GM12878 (cell line): Measurements from ENCODE around the gene PCNX4. TPM values are rescaled to one million over a fixed set of nuclear protein-coding genes. Genes with fewer than 3 reads are reported as not detected.

Experiments used
- ATAC-seq: fragments of 200-7000 bp; cut with Tn5 transposase; 3 replicates; pipeline ENCODE4 v1.9.1; 2020; ENCODE audit warnings: mild to moderate bottlenecking, moderate library complexity
- BruUV-seq: library from RNA; stranded (reverse); fragments of 400-500 nt; replicated peaks from 2 replicates; lab custom pipeline; 2021; lab: Mats Ljungman, UMichigan
- CTCF ChIA-PET: fragments of 300-600 bp; sonication (Branson Sonifier 250); formaldehyde crosslinking; extraction: SDS; loops from one replicate; lab custom pipeline; 2021; ENCODE audit warnings: inconsistent platforms; lab: Yijun Ruan, JAX
- POLR2A ChIA-PET: fragments of 350-600 bp; formaldehyde crosslinking; extraction: SDS; loops from one replicate; lab custom pipeline; 2021; ENCODE audit warnings: inconsistent platforms; lab: Charles Lee
- RAD21 ChIA-PET: fragments of 300-600 bp; sonication (Branson Sonifier 250); formaldehyde crosslinking; loops from one replicate; lab custom pipeline; 2023; ENCODE audit warnings: antibody characterized with exemption; ENCODE audit not compliant: unreplicated experiment; lab: Charles Lee
- SMC1A ChIA-PET: fragments of 300-600 bp; sonication (Branson Sonifier 250); formaldehyde crosslinking; loops from one replicate; lab custom pipeline; 2023; ENCODE audit not compliant: unreplicated experiment, uncharacterized antibody; lab: Charles Lee
- DNase-seq: peaks from one replicate; pipeline ENCODE4 v3.0.0-alpha.2; 2011; ENCODE audit warnings: low read depth, low spot score
- FAIRE-seq: peaks from 3 replicates; lab custom pipeline; 2011; peaks lifted over from hg19 to GRCh38; lab: Jason Lieb, UNC
- H2AFZ ChIP-seq: 2 replicates; pipeline ENCODE4 v1.6.0; 2011; ENCODE audit warnings: low read depth, low read length, control low read depth; ENCODE audit not compliant: control insufficient read depth
- H3K27ac ChIP-seq: 2 replicates; pipeline ENCODE4 v1.5.1; 2011; ENCODE audit warnings: control low read depth; ENCODE audit not compliant: control insufficient read depth, insufficient read depth
- H3K27me3 ChIP-seq, 2 experiments: replicated peaks in 1 of 2; 2 replicates each; pipeline versions ENCODE4 v1.6.0 to v1.6.1; 2011; ENCODE audit warnings: low read length in 1 of 2; ENCODE audit not compliant: control insufficient read depth in 2 of 2, insufficient read depth in 2 of 2
- H3K36me3 ChIP-seq, 2 experiments: 2 replicates each; pipeline ENCODE4 v1.5.1; 2011; ENCODE audit warnings: low read length in 1 of 2; ENCODE audit not compliant: control insufficient read depth in 2 of 2, insufficient read depth in 2 of 2
- H3K4me1 ChIP-seq: 2 replicates; pipeline ENCODE4 v1.6.1; 2011; ENCODE audit warnings: mild to moderate bottlenecking, low read length, moderate library complexity, mixed read lengths; ENCODE audit not compliant: control insufficient read depth, insufficient read depth
- H3K4me2 ChIP-seq: 2 replicates; pipeline ENCODE4 v1.6.0; 2011; ENCODE audit warnings: control low read depth; ENCODE audit not compliant: control insufficient read depth, insufficient read depth
- H3K4me3 ChIP-seq: fragments of 200-600 bp; sonication (generic); 2 replicates; pipeline ENCODE4 v1.5.1; 2016
- H3K79me2 ChIP-seq: 2 replicates; pipeline ENCODE4 v1.6.0; 2011; ENCODE audit warnings: low read length; ENCODE audit not compliant: control insufficient read depth, insufficient read depth
- H3K9ac ChIP-seq: 2 replicates; pipeline ENCODE4 v1.8.0; 2011; ENCODE audit warnings: low read length, control low read depth, mixed read lengths; ENCODE audit not compliant: control insufficient read depth, insufficient read depth
- H3K9me3 ChIP-seq: replicated peaks from 3 replicates; pipeline ENCODE4 v1.5.1; 2011; ENCODE audit warnings: mild to moderate bottlenecking, low read length; ENCODE audit not compliant: control insufficient read depth, insufficient read depth
- H4K20me1 ChIP-seq: 2 replicates; pipeline ENCODE4 v1.6.0; 2011; ENCODE audit not compliant: control insufficient read depth, insufficient read depth
- CTCF ChIP-seq, 3 experiments: IDR thresholded peaks in 2 of 3; conservative IDR thresholded peaks in 1 of 3; 2 replicates each; pipeline ENCODE4 v1.5.1; 2011; ENCODE audit warnings: low read depth in 3 of 3, low read length in 3 of 3, mild to moderate bottlenecking in 3 of 3, control low read depth in 2 of 3, moderate library complexity in 2 of 3, inconsistent platforms in 1 of 3, mixed read lengths in 1 of 3; ENCODE audit not compliant: control insufficient read depth in 2 of 3, insufficient read depth in 1 of 3; ENCODE audit errors: extremely low read depth in 1 of 3
- KLF5 ChIP-seq: fragments of 450-650 bp; IDR thresholded peaks from 2 replicates; pipeline ENCODE4 v1.6.1; 2014; ENCODE audit warnings: mild to moderate bottlenecking; ENCODE audit not compliant: partially characterized antibody
- in situ Hi-C: fragments of 300-500 bp; cut with MboI; formaldehyde crosslinking; loops from 9 replicates; pipeline ENCODE4 v1.14.3; 2018; ENCODE audit warnings: mixed read lengths
- intact Hi-C: fragments of 100-400 bp; cut with micrococcal nuclease; formaldehyde crosslinking; loops from one replicate; pipeline ENCODE4 v1.14.2; 2022; ENCODE audit not compliant: unreplicated experiment
- polyA plus RNA-seq, 11 experiments: library from polyadenylated mRNA; depleted of rRNA in 4 of 11; unstranded in 6 of 11; stranded (reverse) in 5 of 11; fragments of >200 nt; fragmentation: Nextera tagmentation in 4 of 11; fragmentation: Illumina TruSeq in 1 of 11; extraction: Ambion mirVana in 4 of 11; extraction: Trizol in 1 of 11; gene quantifications; 1 replicate in 1 of 11; 2 replicates in 10 of 11; pipeline versions ENCODE4 v1.2.1 to v1.2.3, GENCODE V29; 2011 to 2016; ENCODE audit warnings: inconsistent platforms in 2 of 11, missing spikeins in 2 of 11, low read depth in 1 of 11
- total RNA-seq, 4 experiments: library from RNA; depleted of rRNA in 3 of 4; stranded (reverse); fragments of >200 nt in 3 of 4; fragmentation: Illumina TruSeq in 1 of 4; extraction: Trizol in 1 of 4; gene quantifications; 2 replicates each; pipeline versions ENCODE4 v1.2.1 to v1.2.3, GENCODE V29; 2013 to 2021

The PCNX4 gene
- total and polyA plus RNA-seq, 10 of the 15 experiments (the other 5 are each of a cell fraction or from before 2014, with no cell fraction given): 13.8 to 56.6 (median 39.4) TPM

DNA sequence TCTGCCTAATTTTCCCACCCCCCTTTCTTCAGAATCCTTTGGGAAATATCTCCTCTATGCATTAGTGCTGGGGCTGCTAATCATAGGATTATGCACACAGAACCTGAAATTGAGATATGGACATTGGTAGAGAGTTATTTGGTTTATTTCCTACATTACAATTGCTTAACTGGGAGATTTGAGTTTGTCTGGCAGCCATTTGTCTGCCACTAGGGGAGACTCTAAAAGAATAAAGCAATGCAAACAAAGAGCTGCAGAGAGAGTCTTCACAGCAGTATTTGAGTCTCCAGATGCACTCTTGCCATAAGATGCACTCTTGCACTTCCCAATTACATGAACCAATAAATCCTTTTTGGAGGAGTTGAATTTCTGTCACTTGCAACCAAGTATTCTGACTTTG lies 12.0 kb upstream of the PCNX4 start:
- ATAC-seq: no peak

More for the DNA sequence above, 12.0 kb upstream of the PCNX4 start:
- no peak for FAIRE-seq
- TF ChIP-seq KLF5: no peak
- peak in 2 of 3 experiments; percentile 3 to 15; a peak in 1 of 6 replicates for TF ChIP-seq CTCF (IDR thresholded peaks at IDR 0.05 in 2 of 3, conservative IDR thresholded peaks at IDR 0.05 in 1 of 3; ENCODE audit: control insufficient read depth in 2 of 3, extremely low read depth in 1 of 3, insufficient read depth in 1 of 3, low read depth in 3 of 3, low read length in 3 of 3)
- Histone ChIP-seq H3K36me3 (no peaks in the 10 kb centered on the region), H2AFZ (no peak overlapping the region), H4K20me1 (no peaks in the 10 kb centered on the region), H3K4me1 (no peaks in the 10 kb centered on the region), H3K9me3 (no peaks in the 10 kb centered on the region), H3K79me2 (no peaks in the 10 kb centered on the region), H3K27me3 (no peaks in the 10 kb centered on the region), H3K9ac (no peak overlapping the region), H3K27ac (no peak overlapping the region), H3K4me2 (no peak overlapping the region), H3K4me3 (no peak overlapping the region)
- in situ Hi-C loops (no loop called here), intact Hi-C loops (no loop called here)
- CTCF ChIA-PET: interaction anchor here (0.6 to 0.7 kb wide), 2 partner anchors 102 to 104 kb away, joined by 3 read pairs; no protein-coding TSS in a partner anchor
- RAD21 ChIA-PET: interaction anchor here (1.5 kb wide), 1 partner anchor 104 kb away, joined by 5 read pairs; no protein-coding TSS in a partner anchor
- SMC1A ChIA-PET: interaction anchor here (0.8 kb wide), 1 partner anchor 9 kb away, joined by 4 read pairs; no protein-coding TSS in a partner anchor
- POLR2A ChIA-PET: no interaction called here
- no peak for DNase-seq
- no TSS peak for BruUV-seq
